H9 (cell line): ENCODE data around the gene CD7. TPM values are rescaled to one million over a fixed set of nuclear protein-coding genes. Genes with fewer than 3 reads are reported as not detected.

ENCODE experiments used
- DNase-seq: peaks from one replicate; pipeline ENCODE4 v3.0.0-alpha.2; 2017
- H2AFZ ChIP-seq: one replicate; pipeline ENCODE4 v1.6.1; 2013; ENCODE audit warnings: mild to moderate bottlenecking, low read length, control low read depth, moderate library complexity
- H2AK5ac ChIP-seq: 2 replicates; pipeline ENCODE4 v1.6.1; 2013; ENCODE audit warnings: low read length, control low read depth, mixed read lengths; ENCODE audit not compliant: insufficient read length
- H2BK120ac ChIP-seq: one replicate; pipeline ENCODE4 v1.6.1; 2013; ENCODE audit warnings: low read depth, mild to moderate bottlenecking, low read length, control low read depth, inconsistent platforms; ENCODE audit not compliant: poor library complexity, severe bottlenecking
- H2BK12ac ChIP-seq: 2 replicates; pipeline ENCODE4 v1.6.1; 2013; ENCODE audit warnings: low read length, control low read depth, mixed read lengths, low read depth; ENCODE audit not compliant: insufficient read length
- H2BK15ac ChIP-seq: 2 replicates; pipeline ENCODE4 v1.6.1; 2013; ENCODE audit warnings: low read depth, low read length, control low read depth
- H2BK20ac ChIP-seq: one replicate; pipeline ENCODE4 v1.6.1; 2013; ENCODE audit warnings: low read depth, mild to moderate bottlenecking, low read length, control low read depth, inconsistent platforms; ENCODE audit not compliant: poor library complexity, severe bottlenecking
- H2BK5ac ChIP-seq: 2 replicates; pipeline ENCODE4 v1.6.1; 2013; ENCODE audit warnings: low read length, control low read depth, mixed read lengths; ENCODE audit not compliant: insufficient read length
- H3K14ac ChIP-seq: 2 replicates; pipeline ENCODE4 v1.6.1; 2013; ENCODE audit warnings: low read length, control low read depth; ENCODE audit not compliant: insufficient read depth
- H3K18ac ChIP-seq: 2 replicates; pipeline ENCODE4 v1.6.1; 2013; ENCODE audit warnings: low read depth, mild to moderate bottlenecking, mixed read lengths, low read length, control low read depth; ENCODE audit not compliant: insufficient read length
- H3K23ac ChIP-seq: 2 replicates; pipeline ENCODE4 v1.6.1; 2013; ENCODE audit warnings: low read length, control low read depth, mixed read lengths, low read depth; ENCODE audit not compliant: insufficient read length
- H3K23me2 ChIP-seq: 2 replicates; pipeline ENCODE4 v1.6.1; 2013; ENCODE audit warnings: low read depth, mild to moderate bottlenecking, mixed read lengths, low read length, control low read depth; ENCODE audit not compliant: insufficient read length, poor library complexity, severe bottlenecking
- H3K27ac ChIP-seq: 2 replicates; pipeline ENCODE4 v1.5.1; 2013; ENCODE audit warnings: low read length, control low read depth, mixed read lengths, low read depth; ENCODE audit not compliant: insufficient read length
- H3K27me3 ChIP-seq: 2 replicates; pipeline ENCODE4 v1.6.1; 2013; ENCODE audit warnings: low read length, control low read depth, inconsistent platforms; ENCODE audit not compliant: insufficient read depth
- H3K4ac ChIP-seq: 2 replicates; pipeline ENCODE4 v1.6.1; 2013; ENCODE audit warnings: low read depth, mild to moderate bottlenecking, control low read depth, inconsistent platforms, low read length, moderate library complexity
- H3K4me1 ChIP-seq: 2 replicates; pipeline ENCODE4 v1.6.1; 2013; ENCODE audit warnings: low read length, control low read depth, inconsistent platforms; ENCODE audit not compliant: insufficient read depth
- H3K4me2 ChIP-seq: 2 replicates; pipeline ENCODE4 v1.6.1; 2013; ENCODE audit warnings: low read length, control low read depth, mixed read lengths; ENCODE audit not compliant: insufficient read length, insufficient read depth
- H3K56ac ChIP-seq: 2 replicates; pipeline ENCODE4 v1.6.1; 2013; ENCODE audit warnings: low read depth, mild to moderate bottlenecking, mixed read lengths, low read length, control low read depth; ENCODE audit not compliant: insufficient read length
- H3K79me1 ChIP-seq: 2 replicates; pipeline ENCODE4 v1.6.1; 2013; ENCODE audit warnings: low read depth, mild to moderate bottlenecking, moderate library complexity, low read length, control low read depth, inconsistent platforms; ENCODE audit not compliant: insufficient read depth, poor library complexity, severe bottlenecking
- H3K79me2 ChIP-seq: 2 replicates; pipeline ENCODE4 v1.6.1; 2013; ENCODE audit warnings: low read length, control low read depth, inconsistent platforms; ENCODE audit not compliant: insufficient read depth
- H3K9ac ChIP-seq: 2 replicates; pipeline ENCODE4 v1.6.1; 2013; ENCODE audit warnings: low read length, control low read depth, mixed read lengths; ENCODE audit not compliant: insufficient read length; ENCODE audit errors: extremely low read depth
- H3K9me3 ChIP-seq: one replicate; pipeline ENCODE4 v1.6.1; 2013; ENCODE audit warnings: low read depth, low read length, inconsistent platforms; ENCODE audit not compliant: control insufficient read depth
- H3T11ph ChIP-seq: one replicate; pipeline ENCODE4 v1.6.1; 2013; ENCODE audit warnings: mild to moderate bottlenecking, low read length, control low read depth, inconsistent platforms
- H4K20me1 ChIP-seq: one replicate; pipeline ENCODE4 v1.6.1; 2013; ENCODE audit not compliant: control insufficient read depth, insufficient read length, insufficient read depth
- H4K5ac ChIP-seq: 2 replicates; pipeline ENCODE4 v1.6.1; 2013; ENCODE audit warnings: low read depth, mild to moderate bottlenecking, mixed read lengths, low read length, control low read depth; ENCODE audit not compliant: insufficient read length
- H4K8ac ChIP-seq: replicated peaks from 2 replicates; pipeline ENCODE4 v1.6.1; 2013; ENCODE audit warnings: low read length, control low read depth, mixed read lengths, low read depth; ENCODE audit not compliant: insufficient read length
- H4K91ac ChIP-seq: 2 replicates; pipeline ENCODE4 v1.6.1; 2013; ENCODE audit warnings: low read depth, mild to moderate bottlenecking, moderate library complexity, mixed read lengths, low read length, control low read depth; ENCODE audit not compliant: insufficient read length
- H3K27ac Mint-ChIP-seq, 3 experiments: 2 replicates in 2 of 3; 3 replicates in 1 of 3; pipeline ENCODE4 v1.8.0; 2020 to 2021; ENCODE audit warnings: mixed read lengths in 3 of 3, mild to moderate bottlenecking in 1 of 3, moderate library complexity in 1 of 3
- H3K27me3 Mint-ChIP-seq: 2 replicates; pipeline ENCODE4 v1.8.0; 2021; ENCODE audit warnings: low read depth, mild to moderate bottlenecking, moderate library complexity, mixed read lengths
- H3K36me3 Mint-ChIP-seq, 3 experiments: 2 replicates in 2 of 3; 3 replicates in 1 of 3; pipeline ENCODE4 v1.8.0; 2020 to 2021; ENCODE audit warnings: low read depth in 3 of 3, mixed read lengths in 3 of 3; ENCODE audit not compliant: insufficient read depth in 1 of 3
- H3K4me1 Mint-ChIP-seq, 2 experiments: 2 replicates each; pipeline ENCODE4 v1.8.0; 2020; ENCODE audit warnings: mixed read lengths in 2 of 2
- H3K4me3 Mint-ChIP-seq, 2 experiments: 2 replicates in 1 of 2; 3 replicates in 1 of 2; pipeline ENCODE4 v1.8.0; 2020 to 2021; ENCODE audit warnings: mild to moderate bottlenecking in 2 of 2, mixed read lengths in 2 of 2, moderate library complexity in 1 of 2
- H3K9me3 Mint-ChIP-seq, 2 experiments: 2 replicates in 1 of 2; 3 replicates in 1 of 2; pipeline ENCODE4 v1.8.0; 2020; ENCODE audit warnings: mild to moderate bottlenecking in 2 of 2, mixed read lengths in 2 of 2, moderate library complexity in 1 of 2
- WGBS: extraction: QIAGEN DNeasy Blood & Tissue Kit; methylation state at CpG from one replicate; pipeline ENCODE4 v1.1.7; 2013; ENCODE audit warnings: missing lambda C conversion rate, low lambda C conversion rate, mixed read lengths; ENCODE audit not compliant: insufficient read length; ENCODE audit errors: extremely low coverage; 5-methylcytosine and 5-hydroxymethylcytosine counted together
- total RNA-seq: library from RNA; stranded (reverse); gene quantifications from 2 replicates; pipeline ENCODE4 v1.2.1, GENCODE V29; 2021
- TF ChIP-seq, protein P1 (sequence below): fragments of 200-600 bp; sonication (generic); conservative IDR thresholded peaks from 3 replicates; pipeline ENCODE4 v1.8.0; 2021; ENCODE audit warnings: antibody characterized with exemption, mild to moderate bottlenecking

The CD7 gene
- total RNA-seq, 1 experiment from 2014 or later = 0.35 TPM

DNA sequence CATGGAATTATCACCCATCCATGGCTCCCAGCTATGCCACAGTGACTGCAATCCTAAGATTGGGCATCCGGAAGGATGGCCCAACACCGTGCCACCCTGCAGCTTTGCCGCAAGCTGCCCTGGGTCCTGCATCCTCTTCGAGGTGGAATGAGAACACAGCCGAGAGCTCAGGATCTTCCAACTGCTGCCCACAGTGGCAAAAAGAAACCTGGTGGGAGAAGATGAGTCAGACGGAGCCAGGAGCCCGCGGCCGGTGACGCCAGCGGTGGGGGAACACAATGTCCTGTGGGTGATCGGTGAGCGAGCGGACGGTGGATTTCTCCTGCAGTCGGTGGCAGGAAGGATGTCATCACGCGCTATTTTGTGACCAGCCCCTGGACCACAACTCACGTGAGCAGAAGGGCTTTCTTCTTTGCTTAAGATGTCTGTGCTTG, 20.1 kb downstream of the CD7 start:
- H3K27me3 ChIP-seq = no peaks in the 10 kb centered on the region
- H3K4ac ChIP-seq = no peak overlapping the region
- no peaks in the 10 kb centered on the region; the same call in 1 of the 2 replicates for H3K4me1 ChIP-seq
- no peak overlapping the region for H3K27ac Mint-ChIP-seq
- no peak overlapping the region for H3K9ac ChIP-seq
- peaks cover 12 to 35% of the 10 kb centered on the region in 2 experiments; a peak in 3 of 4 replicates for H3K4me1 Mint-ChIP-seq
- H3K79me1 ChIP-seq = no peaks in the 10 kb centered on the region
- H4K91ac ChIP-seq = no peak overlapping the region
- no peak overlapping the region for H2BK5ac ChIP-seq
- no peak overlapping the region for H2BK120ac ChIP-seq
- H3K36me3 Mint-ChIP-seq = no peaks in the 10 kb centered on the region
- H2AFZ ChIP-seq = no peak overlapping the region
- no peak overlapping the region for H3T11ph ChIP-seq
- DNase-seq = no peak
- TF ChIP-seq, protein P1, sequence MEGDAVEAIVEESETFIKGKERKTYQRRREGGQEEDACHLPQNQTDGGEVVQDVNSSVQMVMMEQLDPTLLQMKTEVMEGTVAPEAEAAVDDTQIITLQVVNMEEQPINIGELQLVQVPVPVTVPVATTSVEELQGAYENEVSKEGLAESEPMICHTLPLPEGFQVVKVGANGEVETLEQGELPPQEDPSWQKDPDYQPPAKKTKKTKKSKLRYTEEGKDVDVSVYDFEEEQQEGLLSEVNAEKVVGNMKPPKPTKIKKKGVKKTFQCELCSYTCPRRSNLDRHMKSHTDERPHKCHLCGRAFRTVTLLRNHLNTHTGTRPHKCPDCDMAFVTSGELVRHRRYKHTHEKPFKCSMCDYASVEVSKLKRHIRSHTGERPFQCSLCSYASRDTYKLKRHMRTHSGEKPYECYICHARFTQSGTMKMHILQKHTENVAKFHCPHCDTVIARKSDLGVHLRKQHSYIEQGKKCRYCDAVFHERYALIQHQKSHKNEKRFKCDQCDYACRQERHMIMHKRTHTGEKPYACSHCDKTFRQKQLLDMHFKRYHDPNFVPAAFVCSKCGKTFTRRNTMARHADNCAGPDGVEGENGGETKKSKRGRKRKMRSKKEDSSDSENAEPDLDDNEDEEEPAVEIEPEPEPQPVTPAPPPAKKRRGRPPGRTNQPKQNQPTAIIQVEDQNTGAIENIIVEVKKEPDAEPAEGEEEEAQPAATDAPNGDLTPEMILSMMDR = no peak
- no peak overlapping the region for H3K18ac ChIP-seq
- no peak overlapping the region for H3K27ac ChIP-seq
- H4K5ac ChIP-seq = no peak overlapping the region
- H3K4me3 Mint-ChIP-seq = peak overlapping the region in 1 of 2 experiments; percentile 60; a peak in 1 of 5 replicates
- peaks cover 45% of the 10 kb centered on the region for H3K27me3 Mint-ChIP-seq
- H3K14ac ChIP-seq = no peak overlapping the region
- H3K9me3 ChIP-seq = no peaks in the 10 kb centered on the region
- H4K20me1 ChIP-seq = no peaks in the 10 kb centered on the region
- no peak overlapping the region for H3K4me2 ChIP-seq
- H3K23me2 ChIP-seq = peaks cover 7% of the 10 kb centered on the region
- H2BK12ac ChIP-seq = no peak overlapping the region
- H3K9me3 Mint-ChIP-seq = no peaks in the 10 kb centered on the region
- no peak overlapping the region for H2AK5ac ChIP-seq
- no peak overlapping the region for H2BK15ac ChIP-seq
- no peak overlapping the region for H4K8ac ChIP-seq
- H3K56ac ChIP-seq = no peak overlapping the region
- H3K23ac ChIP-seq = no peak overlapping the region
- WGBS = no CpG with 5 or more reads among the region's 19 CpGs
- no peak overlapping the region for H2BK20ac ChIP-seq
- H3K79me2 ChIP-seq = no peaks in the 10 kb centered on the region
